Large intestine (tissue), 1 donor: ENCODE data around the gene CSNK1E. TPM values are rescaled to one million over a fixed set of nuclear protein-coding genes. Genes with fewer than 3 reads are reported as not detected.

ENCODE experiments used
- polyA plus RNA-seq: library from polyadenylated mRNA; unstranded; fragments of 120-200 nt; gene quantifications from one replicate; pipeline ENCODE4 v1.2.1, GENCODE V29; 2013

CSNK1E gene
- polyA plus RNA-seq, 1 donor = 125 TPM

Other genes with a start within 250 kb of the CSNK1E start
- gene SLC16A8, start 233.2 kb downstream of the CSNK1E start, polyA plus RNA-seq = 2.3 TPM
- gene BAIAP2L2, start 206.7 kb downstream of the CSNK1E start, polyA plus RNA-seq = 119 TPM
- 71.1 TPM for gene PLA2G6, start 135.6 kb downstream of the CSNK1E start, polyA plus RNA-seq
- gene MAFF, start 115.4 kb downstream of the CSNK1E start, polyA plus RNA-seq = 20.2 TPM
- gene TMEM184B, start 44.4 kb downstream of the CSNK1E start, polyA plus RNA-seq = 56.5 TPM
- 2.1 TPM for gene KCNJ4, start 137.8 kb upstream of the CSNK1E start, polyA plus RNA-seq
- 47.2 TPM for gene KDELR3, start 150.7 kb upstream of the CSNK1E start, polyA plus RNA-seq
- 521 TPM for gene DDX17, start 188.9 kb upstream of the CSNK1E start, polyA plus RNA-seq